ENCODE measurements around the gene WNK2.
"Not testable (repeated sequence)": the region's sequence is repeated elsewhere in the genome, so short reads cannot be mapped to it uniquely, and the experiment has no call there.

WNK2 gene

DNA sequence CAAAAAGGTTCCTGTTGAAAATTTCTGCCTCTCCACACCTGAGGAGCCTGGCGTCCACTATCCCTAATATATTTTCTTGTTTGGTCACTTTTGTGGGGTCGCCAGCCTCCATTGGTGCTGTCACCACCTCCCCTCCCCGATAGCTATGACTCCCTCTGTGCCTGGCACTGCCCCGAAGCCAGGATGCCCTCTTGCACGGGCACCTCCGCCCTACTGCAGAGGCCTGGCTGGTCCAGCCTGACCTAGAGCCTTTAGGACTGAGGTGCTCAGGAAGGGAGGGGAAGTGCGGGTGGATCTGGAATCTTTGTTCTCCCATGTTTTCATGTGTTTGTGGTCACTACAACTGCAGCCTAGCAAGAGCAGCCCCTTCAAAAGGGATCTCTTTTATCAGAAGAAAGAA, 62.6 kb downstream of the WNK2 start:
- no peak for DNase-seq
- TF ChIP-seq, protein P1, sequence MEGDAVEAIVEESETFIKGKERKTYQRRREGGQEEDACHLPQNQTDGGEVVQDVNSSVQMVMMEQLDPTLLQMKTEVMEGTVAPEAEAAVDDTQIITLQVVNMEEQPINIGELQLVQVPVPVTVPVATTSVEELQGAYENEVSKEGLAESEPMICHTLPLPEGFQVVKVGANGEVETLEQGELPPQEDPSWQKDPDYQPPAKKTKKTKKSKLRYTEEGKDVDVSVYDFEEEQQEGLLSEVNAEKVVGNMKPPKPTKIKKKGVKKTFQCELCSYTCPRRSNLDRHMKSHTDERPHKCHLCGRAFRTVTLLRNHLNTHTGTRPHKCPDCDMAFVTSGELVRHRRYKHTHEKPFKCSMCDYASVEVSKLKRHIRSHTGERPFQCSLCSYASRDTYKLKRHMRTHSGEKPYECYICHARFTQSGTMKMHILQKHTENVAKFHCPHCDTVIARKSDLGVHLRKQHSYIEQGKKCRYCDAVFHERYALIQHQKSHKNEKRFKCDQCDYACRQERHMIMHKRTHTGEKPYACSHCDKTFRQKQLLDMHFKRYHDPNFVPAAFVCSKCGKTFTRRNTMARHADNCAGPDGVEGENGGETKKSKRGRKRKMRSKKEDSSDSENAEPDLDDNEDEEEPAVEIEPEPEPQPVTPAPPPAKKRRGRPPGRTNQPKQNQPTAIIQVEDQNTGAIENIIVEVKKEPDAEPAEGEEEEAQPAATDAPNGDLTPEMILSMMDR (IDR thresholded peaks at IDR 0.05; ENCODE audit: low read depth, low read length): no peak

DNA sequence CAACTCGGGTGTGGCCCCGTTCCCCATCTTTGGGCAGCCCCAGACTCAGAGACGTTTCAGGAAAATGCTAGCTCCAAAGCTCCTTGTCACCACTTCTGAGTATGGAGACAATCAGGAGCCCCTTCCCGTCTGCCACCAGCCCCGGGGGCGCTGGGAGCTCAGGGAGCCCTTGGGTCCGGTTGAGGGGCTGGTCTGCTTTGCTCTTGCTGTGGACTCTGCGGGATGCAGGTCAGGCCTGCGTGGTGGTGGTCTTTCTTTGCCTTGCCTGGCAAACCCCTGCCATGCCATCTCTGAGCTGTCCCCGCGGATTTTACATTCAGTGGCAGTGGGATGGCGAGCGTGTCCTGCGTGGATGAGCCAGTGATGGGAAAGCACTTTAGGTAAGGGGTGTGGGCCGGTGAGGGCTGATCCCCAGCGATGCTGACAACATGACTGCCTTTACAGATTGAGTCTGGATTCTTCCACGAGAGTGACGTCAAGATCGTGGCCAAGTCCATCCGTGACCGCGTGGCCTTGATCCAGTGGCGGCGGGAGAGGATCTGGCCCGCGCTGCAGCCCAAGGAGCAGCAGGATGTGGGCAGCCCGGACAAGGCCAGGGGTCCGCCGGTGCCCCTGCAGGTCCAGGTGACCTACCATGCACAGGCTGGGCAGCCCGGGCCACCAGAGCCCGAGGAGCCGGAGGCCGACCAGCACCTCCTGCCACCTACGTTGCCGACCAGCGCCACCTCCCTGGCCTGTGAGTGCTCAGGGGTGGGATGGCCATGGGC, 63.3 kb downstream of the WNK2 start:
- Histone ChIP-seq H3K9me3 (no peaks in the 10 kb centered on the region), H3K36me3 (no peaks in the 10 kb centered on the region), H3K4me1 (no peaks in the 10 kb centered on the region; the same call in 1 of the 2 replicates), H3K4me3 (ENCODE audit: low read depth, low read length) (no peak overlapping the region), H3K27me3 (no peaks in the 10 kb centered on the region)
- DNase-seq: no peak
- TF ChIP-seq, protein P1 (IDR thresholded peaks at IDR 0.05; ENCODE audit: low read depth, low read length): no peak

More for the DNA sequence above, 62.6 kb downstream of the WNK2 start:
- Histone ChIP-seq H3K36me3 (no peaks in the 10 kb centered on the region), H3K9me3 (no peaks in the 10 kb centered on the region), H3K4me3 (ENCODE audit: low read depth, low read length) (no peak overlapping the region), H3K27me3 (no peaks in the 10 kb centered on the region), H3K4me1 (no peaks in the 10 kb centered on the region; the same call in 1 of the 2 replicates)

DNA sequence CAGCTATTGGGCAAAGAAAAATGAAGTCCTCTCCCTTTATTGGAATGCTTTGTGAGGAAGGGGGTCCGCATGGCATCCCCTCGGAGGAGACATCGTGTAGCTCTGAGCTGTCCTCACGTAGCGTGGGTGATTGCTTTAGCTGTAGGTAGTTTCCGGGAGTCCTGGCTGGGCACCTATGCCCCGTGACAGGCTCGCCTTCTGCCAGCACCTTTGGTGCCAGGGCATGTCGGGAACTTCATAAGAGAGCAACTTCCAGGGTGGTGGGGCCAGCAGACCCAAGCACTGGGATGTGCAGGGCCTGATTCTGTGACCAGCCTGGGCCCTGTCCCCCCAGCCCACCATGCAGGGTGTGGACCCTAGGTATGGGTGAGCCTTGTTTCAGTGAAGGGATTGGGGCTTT, 64.0 kb downstream of the WNK2 start:
- no peaks in the 10 kb centered on the region for H3K36me3 ChIP-seq
- no peaks in the 10 kb centered on the region; the same call in 1 of the 2 replicates for H3K4me1 ChIP-seq
- H3K4me3 ChIP-seq (ENCODE audit: low read depth, low read length): no peak overlapping the region
- H3K9me3 ChIP-seq: no peaks in the 10 kb centered on the region
- TF ChIP-seq, protein P1 (IDR thresholded peaks at IDR 0.05; ENCODE audit: low read depth, low read length): no peak
- no peak for DNase-seq
- H3K27me3 ChIP-seq: no peaks in the 10 kb centered on the region

DNA sequence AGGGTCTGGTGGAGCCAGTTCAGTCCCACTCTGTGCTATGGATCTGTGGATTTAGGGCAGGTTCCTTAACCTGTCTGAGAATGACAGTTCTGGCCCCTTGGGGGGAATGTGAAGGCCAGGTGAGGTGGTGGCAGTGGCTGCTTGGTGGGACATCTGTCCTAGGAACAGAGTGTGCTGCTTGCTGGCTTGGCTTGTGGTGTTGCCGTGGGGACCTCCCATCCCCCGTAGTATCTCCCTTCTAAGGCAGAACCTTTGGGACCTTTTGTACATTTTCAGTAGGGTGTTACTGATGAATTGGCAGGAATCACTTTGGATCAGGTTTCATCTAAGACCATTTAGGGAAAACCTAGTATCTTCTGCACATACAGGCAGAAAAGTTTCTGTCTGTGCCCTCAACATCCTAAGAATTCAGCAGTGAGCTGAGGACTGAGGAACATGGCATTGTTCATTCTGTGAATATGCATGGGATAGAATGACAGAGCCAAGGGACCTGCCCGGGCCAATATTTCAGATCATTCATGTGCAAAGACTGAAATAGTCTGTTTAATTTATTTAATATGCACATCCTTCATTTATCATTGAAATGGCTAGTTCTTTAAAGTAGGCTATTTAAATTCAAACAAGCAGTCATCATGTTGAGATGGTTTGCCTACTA, 64.6 kb downstream of the WNK2 start:
- TF ChIP-seq, protein P1 (IDR thresholded peaks at IDR 0.05; ENCODE audit: low read depth, low read length): no peak
- Histone ChIP-seq H3K36me3 (no peaks in the 10 kb centered on the region), H3K9me3 (no peaks in the 10 kb centered on the region), H3K4me3 (ENCODE audit: low read depth, low read length) (no peak overlapping the region), H3K4me1 (no peaks in the 10 kb centered on the region; the same call in 1 of the 2 replicates), H3K27me3 (no peaks in the 10 kb centered on the region)
- no peak for DNase-seq

DNA sequence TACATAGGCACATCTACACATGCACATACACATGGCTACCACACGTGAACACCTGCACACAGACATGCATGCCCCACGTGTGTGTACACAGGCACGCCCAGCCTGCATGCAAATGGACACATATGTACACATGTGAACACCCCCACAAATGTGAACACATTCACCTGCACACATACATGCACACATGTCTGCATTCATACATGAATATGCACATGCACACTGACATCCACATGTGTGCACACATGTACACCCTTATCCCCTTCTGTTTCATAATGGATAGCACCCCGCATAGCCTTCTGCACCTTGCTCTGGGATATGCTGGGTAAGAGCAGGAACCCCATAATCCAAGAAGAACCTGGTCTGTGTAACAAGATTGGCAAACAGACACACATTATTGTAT, 66.2 kb downstream of the WNK2 start:
- Histone ChIP-seq H3K36me3 (no peaks in the 10 kb centered on the region), H3K4me1 (no peaks in the 10 kb centered on the region), H3K9me3 (no peaks in the 10 kb centered on the region), H3K27me3 (no peaks in the 10 kb centered on the region), H3K4me3 (ENCODE audit: low read depth, low read length) (no peak overlapping the region)
- no peak for DNase-seq
- TF ChIP-seq, protein P1 (IDR thresholded peaks at IDR 0.05; ENCODE audit: low read depth, low read length): no peak

DNA sequence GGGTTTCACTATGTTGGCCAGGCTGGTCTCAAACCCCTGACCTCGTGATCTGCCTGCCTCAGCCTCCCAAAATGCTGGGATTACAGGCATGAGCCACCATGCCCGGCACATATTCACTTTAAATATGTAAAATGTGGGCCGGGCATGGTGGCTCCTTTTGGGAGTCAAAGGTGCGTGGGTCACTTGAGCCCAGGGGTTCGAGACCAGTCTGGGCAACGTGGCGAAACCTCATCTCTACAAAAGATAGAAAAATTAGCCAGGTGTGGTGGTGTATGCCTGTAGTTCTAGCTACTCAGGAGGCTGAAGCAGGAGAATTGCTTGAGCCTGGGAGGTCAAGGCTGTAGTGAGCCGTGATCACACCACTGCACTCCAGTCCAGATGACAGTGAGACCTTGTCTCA, 67.4 kb downstream of the WNK2 start:
- H3K27me3 ChIP-seq; H3K9me3 ChIP-seq; H3K4me1 ChIP-seq; H3K4me3 ChIP-seq (ENCODE audit: low read depth, low read length); DNase-seq; H3K36me3 ChIP-seq: not testable (repeated sequence)
